GM12864 (cell line): ENCODE results near the gene GALR3.

Experiments
- DNase-seq: peaks from one replicate; pipeline ENCODE4 v3.0.0-alpha.2; 2011; ENCODE audit warnings: low read depth
- H3K4me3 ChIP-seq: 2 replicates; pipeline ENCODE4 v1.5.1; 2011; ENCODE audit warnings: mild to moderate bottlenecking, low read depth, low read length, control low read depth
- TF ChIP-seq, protein P1 (sequence below): IDR thresholded peaks from 2 replicates; pipeline ENCODE4 v1.5.1; 2011; ENCODE audit warnings: low read depth, mild to moderate bottlenecking, moderate library complexity, low read length, control low read depth, inconsistent platforms; ENCODE audit errors: missing control alignments

Gene GALR3

DNA sequence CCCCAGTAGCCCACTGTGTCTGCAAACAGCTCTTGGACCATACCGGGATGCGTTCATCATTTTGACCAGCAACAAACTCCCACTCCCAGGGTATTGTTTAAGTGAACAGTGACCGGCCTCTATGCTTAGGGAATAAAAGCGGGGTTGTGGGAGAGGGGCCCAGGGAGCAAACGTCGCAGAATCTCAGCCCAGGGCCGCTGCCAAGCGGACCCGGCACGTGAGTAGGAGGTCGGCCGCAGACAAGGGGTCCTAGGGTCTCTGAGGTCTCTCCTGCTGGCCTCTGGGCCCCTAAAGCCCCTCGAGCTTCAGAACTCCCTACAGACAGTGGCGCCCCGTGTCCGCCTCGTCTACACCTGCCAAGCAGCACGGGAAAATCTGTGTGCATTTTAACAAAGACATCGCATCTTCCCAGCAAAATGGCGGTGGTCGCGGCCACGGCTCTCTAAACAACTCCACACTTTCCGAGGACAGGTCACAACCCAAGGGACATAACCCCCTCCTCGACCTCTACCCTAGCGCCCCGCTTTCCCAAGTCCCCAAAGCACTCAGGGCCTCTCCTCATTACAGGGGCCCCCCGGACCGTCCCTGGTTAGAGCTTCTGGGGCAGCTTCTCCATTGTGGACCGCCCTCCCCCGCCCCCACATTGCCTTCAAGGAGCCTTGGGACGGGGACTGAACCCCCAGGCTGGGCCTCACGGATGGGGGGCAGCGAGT lies 19.4 kb upstream of the GALR3 start:
- no peak overlapping the region for H3K4me3 ChIP-seq
- TF ChIP-seq, protein P1, sequence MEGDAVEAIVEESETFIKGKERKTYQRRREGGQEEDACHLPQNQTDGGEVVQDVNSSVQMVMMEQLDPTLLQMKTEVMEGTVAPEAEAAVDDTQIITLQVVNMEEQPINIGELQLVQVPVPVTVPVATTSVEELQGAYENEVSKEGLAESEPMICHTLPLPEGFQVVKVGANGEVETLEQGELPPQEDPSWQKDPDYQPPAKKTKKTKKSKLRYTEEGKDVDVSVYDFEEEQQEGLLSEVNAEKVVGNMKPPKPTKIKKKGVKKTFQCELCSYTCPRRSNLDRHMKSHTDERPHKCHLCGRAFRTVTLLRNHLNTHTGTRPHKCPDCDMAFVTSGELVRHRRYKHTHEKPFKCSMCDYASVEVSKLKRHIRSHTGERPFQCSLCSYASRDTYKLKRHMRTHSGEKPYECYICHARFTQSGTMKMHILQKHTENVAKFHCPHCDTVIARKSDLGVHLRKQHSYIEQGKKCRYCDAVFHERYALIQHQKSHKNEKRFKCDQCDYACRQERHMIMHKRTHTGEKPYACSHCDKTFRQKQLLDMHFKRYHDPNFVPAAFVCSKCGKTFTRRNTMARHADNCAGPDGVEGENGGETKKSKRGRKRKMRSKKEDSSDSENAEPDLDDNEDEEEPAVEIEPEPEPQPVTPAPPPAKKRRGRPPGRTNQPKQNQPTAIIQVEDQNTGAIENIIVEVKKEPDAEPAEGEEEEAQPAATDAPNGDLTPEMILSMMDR, result no peak
- no peak for DNase-seq

DNA sequence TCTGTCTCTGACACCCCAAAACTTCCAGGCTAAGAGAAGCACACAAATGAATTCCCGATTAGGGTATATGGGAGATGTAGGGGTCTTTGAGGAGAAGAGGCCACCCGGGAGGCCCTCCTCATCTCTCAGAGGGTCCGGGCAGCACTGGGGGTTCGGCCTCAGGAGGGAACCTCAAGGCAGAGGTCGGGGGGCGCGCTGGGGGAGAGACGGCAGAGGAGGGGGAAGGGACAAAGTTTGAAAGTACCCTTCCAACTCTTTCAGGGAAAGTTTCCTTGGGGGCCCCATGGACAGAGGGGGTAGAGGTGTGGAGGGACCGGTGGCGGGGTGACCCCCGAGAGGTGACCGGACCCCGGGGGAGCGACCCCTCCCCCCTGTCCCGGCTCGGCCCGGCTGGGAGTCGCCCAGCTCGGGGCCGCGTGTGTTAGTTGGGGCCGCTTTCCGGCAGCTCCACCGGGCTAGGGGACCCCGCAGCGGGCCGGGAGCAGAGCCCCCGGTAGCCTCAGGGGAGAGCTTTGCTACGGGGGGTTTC lies 18.8 kb upstream of the GALR3 start:
- TF ChIP-seq, protein P1, result no peak
- peak overlapping the region; percentile 47 for H3K4me3 ChIP-seq

DNA sequence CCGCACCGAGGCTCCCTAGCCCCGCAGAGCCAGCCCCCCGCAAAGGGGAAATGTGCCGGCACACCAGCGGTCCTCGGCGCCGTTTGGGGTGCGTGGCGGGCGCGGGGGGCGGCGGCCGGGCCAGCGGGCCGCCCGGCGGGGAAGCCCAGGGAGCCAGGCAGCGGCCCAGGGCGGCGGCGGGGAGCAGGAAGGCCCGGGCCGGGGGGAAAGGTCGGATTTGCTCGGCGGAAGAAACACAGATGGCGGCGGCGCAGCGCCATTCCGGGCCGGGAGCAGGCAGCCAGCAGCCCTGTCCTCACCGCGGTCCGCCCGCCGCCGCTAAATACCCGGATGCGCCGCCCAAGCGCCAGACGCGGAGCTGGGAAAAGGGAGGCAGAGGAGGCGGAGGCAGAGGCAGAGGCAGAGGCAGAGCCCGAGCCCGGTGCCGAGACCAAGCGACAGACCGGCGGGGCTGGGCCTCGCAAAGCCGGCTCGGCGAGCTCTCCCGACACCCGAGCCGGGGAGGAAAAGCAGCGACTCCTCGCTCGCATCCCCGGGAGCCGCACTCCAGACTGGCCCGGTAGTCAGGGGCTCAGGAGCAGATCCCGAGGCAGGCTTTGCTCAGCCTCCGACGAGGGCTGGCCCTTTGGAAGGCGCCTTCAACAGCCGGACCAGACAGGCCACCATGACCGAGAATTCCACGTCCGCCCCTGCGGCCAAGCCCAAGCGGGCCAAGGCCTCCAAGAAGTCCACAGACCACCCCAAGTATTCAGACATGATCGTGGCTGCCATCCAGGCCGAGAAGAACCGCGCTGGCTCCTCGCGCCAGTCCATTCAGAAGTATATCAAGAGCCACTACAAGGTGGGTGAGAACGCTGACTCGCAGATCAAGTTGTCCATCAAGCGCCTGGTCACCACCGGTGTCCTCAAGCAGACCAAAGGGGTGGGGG lies 18.0 kb upstream of the GALR3 start:
- peak overlapping the region; percentile 47 for H3K4me3 ChIP-seq
- DNase-seq, result no peak
- TF ChIP-seq, protein P1, result no peak

More for the DNA sequence above, 18.8 kb upstream of the GALR3 start:
- DNase-seq, result no peak

DNA sequence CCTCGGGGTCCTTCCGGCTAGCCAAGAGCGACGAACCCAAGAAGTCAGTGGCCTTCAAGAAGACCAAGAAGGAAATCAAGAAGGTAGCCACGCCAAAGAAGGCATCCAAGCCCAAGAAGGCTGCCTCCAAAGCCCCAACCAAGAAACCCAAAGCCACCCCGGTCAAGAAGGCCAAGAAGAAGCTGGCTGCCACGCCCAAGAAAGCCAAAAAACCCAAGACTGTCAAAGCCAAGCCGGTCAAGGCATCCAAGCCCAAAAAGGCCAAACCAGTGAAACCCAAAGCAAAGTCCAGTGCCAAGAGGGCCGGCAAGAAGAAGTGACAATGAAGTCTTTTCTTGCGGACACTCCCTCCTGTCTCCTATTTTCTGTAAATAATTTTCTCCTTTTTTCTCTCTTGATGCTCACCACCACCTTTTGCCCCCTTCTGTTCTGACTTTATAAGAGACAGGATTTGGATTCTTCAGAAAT lies 17.3 kb upstream of the GALR3 start:
- DNase-seq, result no peak
- H3K4me3 ChIP-seq, result no peak overlapping the region; the same call in 1 of the 2 replicates
- TF ChIP-seq, protein P1, result no peak

DNA sequence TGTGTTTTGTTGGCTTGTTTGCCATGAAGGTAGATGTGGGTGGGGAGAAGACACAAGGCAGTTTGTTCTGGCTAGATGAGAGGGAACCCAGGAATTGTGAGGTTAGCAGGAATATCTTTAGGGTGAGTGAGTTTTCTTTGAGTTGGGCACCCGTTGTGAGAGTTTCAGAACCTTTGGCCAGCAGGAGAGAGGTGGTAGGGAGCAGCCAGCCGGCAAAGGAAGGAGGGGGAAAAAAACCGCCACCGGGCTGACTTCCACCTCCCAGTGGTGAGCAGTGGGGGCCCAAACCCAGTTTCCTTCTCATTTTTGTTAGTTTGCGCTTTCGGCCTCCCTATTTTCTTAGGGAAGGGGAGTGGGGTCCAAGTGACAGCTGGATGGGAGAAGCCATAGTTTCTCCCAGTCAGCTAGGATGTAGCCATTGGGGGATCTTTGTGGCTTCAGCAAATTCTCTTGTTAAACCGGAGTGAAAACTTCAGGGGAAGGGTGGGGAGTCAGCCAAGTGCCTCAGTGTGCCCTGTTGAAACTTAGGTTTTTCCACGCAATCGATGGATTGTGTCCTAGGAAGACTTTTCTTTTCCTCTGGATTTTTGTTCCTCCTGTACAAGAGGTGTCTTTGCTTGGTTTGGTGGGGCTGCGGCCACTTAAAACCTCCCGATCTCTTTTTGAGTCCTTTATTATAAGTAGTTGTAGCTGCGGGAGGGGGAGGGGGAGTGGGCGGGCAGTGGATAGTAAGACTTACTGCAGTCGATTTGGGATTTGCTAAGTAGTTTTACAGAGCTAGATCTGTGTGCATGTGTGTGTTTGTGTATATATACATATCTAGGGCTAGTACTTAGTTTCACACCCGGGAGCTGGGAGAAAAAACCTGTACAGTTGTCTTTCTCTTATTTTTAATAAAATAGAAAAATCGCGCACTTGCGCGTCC lies 16.5 kb upstream of the GALR3 start:
- TF ChIP-seq, protein P1, result no peak

More for the DNA sequence above, 16.5 kb upstream of the GALR3 start:
- H3K4me3 ChIP-seq, result no peak overlapping the region; the same call in 1 of the 2 replicates
- DNase-seq, result no peak
